A549 (cell line): ENCODE results near the gene SLC26A4. TPM values are rescaled to one million over a fixed set of nuclear protein-coding genes. Genes with fewer than 3 reads are reported as not detected.

Experiments
- ATAC-seq, 2 experiments: fragments of 200-7000 bp in 1 of 2; fragments of >200 bp in 1 of 2; cut with Nextera tagmentation in 1 of 2; cut with Tn5 transposase in 1 of 2; 3 replicates each; pipeline versions ENCODE4 v1.8.0 to v1.9.1; 2018 to 2020; ENCODE audit warnings: mild to moderate bottlenecking in 1 of 2, moderate library complexity in 1 of 2
- CTCF ChIA-PET: fragments of 300-600 bp; sonication (Branson Sonifier 250); formaldehyde crosslinking; extraction: SDS; loops from one replicate; lab custom pipeline; 2021; ENCODE audit warnings: antibody characterized with exemption, inconsistent platforms; lab: Yijun Ruan, JAX
- POLR2A ChIA-PET: fragments of 350-600 bp; formaldehyde crosslinking; extraction: SDS; loops from one replicate; lab custom pipeline; 2021; ENCODE audit warnings: antibody characterized with exemption, inconsistent platforms; lab: Yijun Ruan, JAX
- DNase-seq, 2 experiments: peaks; one replicate each; pipeline versions ENCODE4 v3.0.0 to v3.0.0-alpha.2; 2011 to 2016; ENCODE audit warnings: low read depth in 1 of 2, low spot score in 1 of 2
- FAIRE-seq: peaks from 2 replicates; lab custom pipeline; 2011; peaks lifted over from hg19 to GRCh38; lab: Jason Lieb, UNC
- H3K27ac ChIP-seq, 2 experiments: fragments of >200 bp; sonication (Bioruptor Twin); formaldehyde crosslinking; 3 replicates each; pipeline ENCODE4 v1.5.1; 2016 to 2017
- H3K4me1 ChIP-seq: fragments of >200 bp; sonication (Bioruptor Twin); formaldehyde crosslinking; 3 replicates; pipeline ENCODE4 v1.6.1; 2016
- H3K4me2 ChIP-seq: fragments of >200 bp; sonication (Bioruptor Twin); formaldehyde crosslinking; 3 replicates; pipeline ENCODE4 v1.6.1; 2016
- H3K4me3 ChIP-seq: fragments of >200 bp; sonication (Bioruptor Twin); formaldehyde crosslinking; 3 replicates; pipeline ENCODE4 v1.5.1; 2016
- H3K9me3 ChIP-seq: fragments of >200 bp; sonication (Bioruptor Twin); formaldehyde crosslinking; 3 replicates; pipeline ENCODE4 v1.6.1; 2016
- BCL3 ChIP-seq: fragments of >200 bp; sonication (Bioruptor Twin); formaldehyde crosslinking; IDR thresholded peaks from 3 replicates; pipeline ENCODE4 v1.6.1; 2016
- BHLHE40 ChIP-seq: IDR thresholded peaks from 2 replicates; pipeline ENCODE4 v1.6.1; 2012; ENCODE audit warnings: low read depth, low read length, inconsistent platforms
- CBX2 ChIP-seq: fragments of 200-600 bp; sonication (generic); IDR thresholded peaks from 2 replicates; pipeline ENCODE4 v1.6.1; 2016; ENCODE audit warnings: low read depth, mild to moderate bottlenecking, borderline replicate concordance
- CEBPB ChIP-seq, 2 experiments: fragments of >200 bp in 1 of 2; sonication (Bioruptor Twin) in 1 of 2; formaldehyde crosslinking in 1 of 2; IDR thresholded peaks; 2 replicates each; pipeline ENCODE4 v1.6.1; 2012 to 2016
- EHF ChIP-seq: fragments of 250-450 bp; sonication (Bioruptor Pico); IDR thresholded peaks from 2 replicates; pipeline ENCODE4 v1.5.0; 2020; ENCODE audit warnings: mild to moderate bottlenecking
- EHMT2 ChIP-seq: fragments of 200-600 bp; sonication (generic); IDR thresholded peaks from 2 replicates; pipeline ENCODE4 v1.6.1; 2016; ENCODE audit warnings: antibody characterized with exemption, low read depth, mild to moderate bottlenecking, moderate library complexity
- EP300 ChIP-seq, 2 experiments: fragments of >200 bp; sonication (Bioruptor Twin); formaldehyde crosslinking; IDR thresholded peaks; 2 replicates in 1 of 2; 3 replicates in 1 of 2; pipeline ENCODE4 v1.6.1; 2016 to 2017
- ESRRA ChIP-seq: fragments of 150-350 bp; IDR thresholded peaks from 2 replicates; pipeline ENCODE4 v1.6.1; 2014; ENCODE audit warnings: mild to moderate bottlenecking, low read length, borderline replicate concordance
- FOSB ChIP-seq: fragments of 250-450 bp; sonication (Bioruptor Pico); IDR thresholded peaks from 2 replicates; pipeline ENCODE4 v1.5.0; 2020; ENCODE audit warnings: mild to moderate bottlenecking, moderate library complexity
- FOSL2 ChIP-seq, 2 experiments: fragments of 450-650 bp in 1 of 2; fragments of >200 bp in 1 of 2; sonication (Bioruptor Twin) in 1 of 2; formaldehyde crosslinking; IDR thresholded peaks; 2 replicates each; pipeline versions ENCODE4 v1.5.0 to v1.6.1; 2016 to 2020; ENCODE audit warnings: mild to moderate bottlenecking in 1 of 2, moderate library complexity in 1 of 2
- FOXS1 ChIP-seq: fragments of 250-450 bp; sonication (Bioruptor Pico); IDR thresholded peaks from 2 replicates; pipeline ENCODE4 v1.5.0; 2020; ENCODE audit warnings: mild to moderate bottlenecking, moderate library complexity
- GATA3 ChIP-seq: IDR thresholded peaks from 2 replicates; pipeline ENCODE4 v1.6.1; 2012; ENCODE audit warnings: borderline replicate concordance
- HDAC2 ChIP-seq: fragments of 200-600 bp; sonication (generic); IDR thresholded peaks from 2 replicates; pipeline ENCODE4 v1.6.1; 2016
- JUN ChIP-seq, 2 experiments: fragments of >200 bp; sonication (Bioruptor Twin); formaldehyde crosslinking; IDR thresholded peaks; 2 replicates in 1 of 2; 3 replicates in 1 of 2; pipeline ENCODE4 v1.6.1; 2016 to 2017
- KDM1A ChIP-seq: fragments of 200-600 bp; sonication (generic); IDR thresholded peaks from 2 replicates; pipeline ENCODE4 v1.6.1; 2016; ENCODE audit warnings: low read depth, mild to moderate bottlenecking
- KDM5A ChIP-seq: fragments of 200-600 bp; sonication (generic); IDR thresholded peaks from 2 replicates; pipeline ENCODE4 v1.6.1; 2016; ENCODE audit warnings: antibody characterized with exemption, mild to moderate bottlenecking
- MAFK ChIP-seq: fragments of 450-650 bp; IDR thresholded peaks from 2 replicates; pipeline ENCODE4 v1.6.1; 2014; ENCODE audit not compliant: partially characterized antibody
- MAX ChIP-seq: IDR thresholded peaks from 2 replicates; pipeline ENCODE4 v1.6.1; 2012
- MYC ChIP-seq: IDR thresholded peaks from 2 replicates; pipeline ENCODE4 v1.6.1; 2012; ENCODE audit warnings: mild to moderate bottlenecking, inconsistent platforms, low read length, improper control_type of control experiment, borderline replicate concordance
- PHF8 ChIP-seq: fragments of 200-600 bp; sonication (generic); IDR thresholded peaks from 2 replicates; pipeline ENCODE4 v1.6.1; 2016; ENCODE audit warnings: low read depth, mild to moderate bottlenecking, antibody characterized with exemption, moderate library complexity, borderline replicate concordance
- POLR2A ChIP-seq: IDR thresholded peaks from 2 replicates; pipeline ENCODE4 v1.6.1; 2012; ENCODE audit warnings: mild to moderate bottlenecking, low read length
- RAD21 ChIP-seq, 2 experiments: fragments of >200 bp in 1 of 2; sonication (Bioruptor Twin) in 1 of 2; formaldehyde crosslinking in 1 of 2; IDR thresholded peaks in 1 of 2; conservative IDR thresholded peaks in 1 of 2; 2 replicates in 1 of 2; 3 replicates in 1 of 2; pipeline ENCODE4 v1.6.1; 2012 to 2018; ENCODE audit warnings: inconsistent platforms in 1 of 2
- RCOR1 ChIP-seq: fragments of 150-350 bp; IDR thresholded peaks from 2 replicates; pipeline ENCODE4 v1.6.1; 2014; ENCODE audit warnings: antibody characterized with exemption, low read length, low read depth
- RNF2 ChIP-seq: fragments of 200-600 bp; sonication (generic); IDR thresholded peaks from 2 replicates; pipeline ENCODE4 v1.6.1; 2016; ENCODE audit warnings: low read depth, mild to moderate bottlenecking, antibody characterized with exemption, moderate library complexity, borderline replicate concordance
- TFCP2L1 ChIP-seq: fragments of 250-450 bp; sonication (Bioruptor Pico); IDR thresholded peaks from 2 replicates; pipeline ENCODE4 v1.5.0; 2021; ENCODE audit warnings: mild to moderate bottlenecking
- TP53 ChIP-seq: fragments of 250-450 bp; sonication (Bioruptor Pico); IDR thresholded peaks from 2 replicates; pipeline ENCODE4 v1.5.0; 2021; ENCODE audit warnings: mild to moderate bottlenecking, moderate library complexity
- ZSCAN20 ChIP-seq: fragments of 250-450 bp; sonication (Bioruptor Pico); IDR thresholded peaks from 2 replicates; pipeline ENCODE4 v1.8.0; 2022; ENCODE audit warnings: mild to moderate bottlenecking, moderate library complexity
- WGBS: methylation state at CpG from one replicate; pipeline ENCODE4 v1.1.6; 2017; ENCODE audit errors: missing lambda C conversion rate; 5-methylcytosine and 5-hydroxymethylcytosine counted together
- polyA plus RNA-seq, 4 experiments: library from polyadenylated mRNA; depleted of rRNA in 3 of 4; stranded (reverse); fragments of >200 nt; fragmentation: RNase III in 1 of 4; extraction: RNeasy Plus Mini Kit Qiagen cat#74134 plus additional on column Dnase treatment in 1 of 4; gene quantifications; 2 replicates in 3 of 4; 3 replicates in 1 of 4; pipeline ENCODE4 v1.2.3, GENCODE V29; 2011 to 2017
- TF ChIP-seq, protein P1 (sequence below): fragments of 250-450 bp; sonication (Bioruptor Pico); IDR thresholded peaks from 2 replicates; pipeline ENCODE4 v1.5.0; 2021; ENCODE audit warnings: mild to moderate bottlenecking, moderate library complexity, borderline replicate concordance
- TF ChIP-seq, protein P2 (sequence below): fragments of 450-650 bp; IDR thresholded peaks from 2 replicates; pipeline ENCODE4 v1.6.1; 2014; ENCODE audit warnings: antibody characterized with exemption
- TF ChIP-seq, protein P3 (sequence below): IDR thresholded peaks from 2 replicates; pipeline ENCODE4 v1.6.1; 2012
- TF ChIP-seq, protein P4 (sequence below): fragments of 150-350 bp; IDR thresholded peaks from 2 replicates; pipeline ENCODE4 v1.6.1; 2014; ENCODE audit warnings: low read depth, mild to moderate bottlenecking, low read length

The SLC26A4 gene
- polyA plus RNA-seq, 2 of the 4 experiments (the other 2 are of a cell fraction), result 0.21 to 0.43 TPM

GRCh38 chr7:107692501-107692900 is 31.9 kb downstream of the SLC26A4 start:
- TF ChIP-seq MAFK (no peak), EHMT2 (no peak), MAX (no peak), EP300 (IDR thresholded peaks at IDR 0.05) (no peak), CBX2 (no peak), FOSB (CRISPR knock-in tag) (no peak), RAD21 (conservative IDR thresholded peaks at IDR 0.05 in 1 of 2, IDR thresholded peaks at IDR 0.05 in 1 of 2) (no peak), RCOR1 (no peak), KDM5A (no peak), FOSL2 (IDR thresholded peaks at IDR 0.05) (no peak), FOSL2 (CRISPR knock-in tag; IDR thresholded peaks at IDR 0.05) (no peak), TFCP2L1 (CRISPR knock-in tag) (no peak), EHF (CRISPR knock-in tag) (no peak), ESRRA (no peak), POLR2A (no peak), ZSCAN20 (CRISPR knock-in tag) (no peak), BCL3 (no peak)
- TF ChIP-seq, protein P1, sequence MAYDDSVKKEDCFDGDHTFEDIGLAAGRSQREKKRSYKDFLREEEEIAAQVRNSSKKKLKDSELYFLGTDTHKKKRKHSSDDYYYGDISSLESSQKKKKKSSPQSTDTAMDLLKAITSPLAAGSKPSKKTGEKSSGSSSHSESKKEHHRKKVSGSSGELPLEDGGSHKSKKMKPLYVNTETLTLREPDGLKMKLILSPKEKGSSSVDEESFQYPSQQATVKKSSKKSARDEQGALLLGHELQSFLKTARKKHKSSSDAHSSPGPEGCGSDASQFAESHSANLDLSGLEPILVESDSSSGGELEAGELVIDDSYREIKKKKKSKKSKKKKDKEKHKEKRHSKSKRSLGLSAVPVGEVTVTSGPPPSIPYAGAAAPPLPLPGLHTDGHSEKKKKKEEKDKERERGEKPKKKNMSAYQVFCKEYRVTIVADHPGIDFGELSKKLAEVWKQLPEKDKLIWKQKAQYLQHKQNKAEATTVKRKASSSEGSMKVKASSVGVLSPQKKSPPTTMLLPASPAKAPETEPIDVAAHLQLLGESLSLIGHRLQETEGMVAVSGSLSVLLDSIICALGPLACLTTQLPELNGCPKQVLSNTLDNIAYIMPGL (CRISPR knock-in tag), result no peak
- TF ChIP-seq, protein P2, sequence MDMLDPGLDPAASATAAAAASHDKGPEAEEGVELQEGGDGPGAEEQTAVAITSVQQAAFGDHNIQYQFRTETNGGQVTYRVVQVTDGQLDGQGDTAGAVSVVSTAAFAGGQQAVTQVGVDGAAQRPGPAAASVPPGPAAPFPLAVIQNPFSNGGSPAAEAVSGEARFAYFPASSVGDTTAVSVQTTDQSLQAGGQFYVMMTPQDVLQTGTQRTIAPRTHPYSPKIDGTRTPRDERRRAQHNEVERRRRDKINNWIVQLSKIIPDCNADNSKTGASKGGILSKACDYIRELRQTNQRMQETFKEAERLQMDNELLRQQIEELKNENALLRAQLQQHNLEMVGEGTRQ, result no peak
- TF ChIP-seq, protein P3, sequence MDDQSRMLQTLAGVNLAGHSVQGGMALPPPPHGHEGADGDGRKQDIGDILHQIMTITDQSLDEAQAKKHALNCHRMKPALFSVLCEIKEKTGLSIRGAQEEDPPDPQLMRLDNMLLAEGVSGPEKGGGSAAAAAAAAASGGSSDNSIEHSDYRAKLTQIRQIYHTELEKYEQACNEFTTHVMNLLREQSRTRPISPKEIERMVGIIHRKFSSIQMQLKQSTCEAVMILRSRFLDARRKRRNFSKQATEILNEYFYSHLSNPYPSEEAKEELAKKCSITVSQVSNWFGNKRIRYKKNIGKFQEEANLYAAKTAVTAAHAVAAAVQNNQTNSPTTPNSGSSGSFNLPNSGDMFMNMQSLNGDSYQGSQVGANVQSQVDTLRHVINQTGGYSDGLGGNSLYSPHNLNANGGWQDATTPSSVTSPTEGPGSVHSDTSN, result no peak
- no peak overlapping the region for H3K4me3 ChIP-seq
- FAIRE-seq (no peak), ATAC-seq (no peak), DNase-seq (no peak)
- H3K27ac ChIP-seq, result no peak overlapping the region
- ChIA-PET CTCF (interaction anchor here (1.0 to 1.8 kb wide), 2 partner anchors 11 to 229 kb away, joined by 3 to 6 read pairs; no protein-coding TSS in a partner anchor), POLR2A (no interaction called here)
- no peak overlapping the region for H3K4me2 ChIP-seq
- 3% methylated on average over 1 of the region's 1 CpG for WGBS
- no peaks in the 10 kb centered on the region for H3K9me3 ChIP-seq
- H3K4me1 ChIP-seq, result no peaks in the 10 kb centered on the region

DNA sequence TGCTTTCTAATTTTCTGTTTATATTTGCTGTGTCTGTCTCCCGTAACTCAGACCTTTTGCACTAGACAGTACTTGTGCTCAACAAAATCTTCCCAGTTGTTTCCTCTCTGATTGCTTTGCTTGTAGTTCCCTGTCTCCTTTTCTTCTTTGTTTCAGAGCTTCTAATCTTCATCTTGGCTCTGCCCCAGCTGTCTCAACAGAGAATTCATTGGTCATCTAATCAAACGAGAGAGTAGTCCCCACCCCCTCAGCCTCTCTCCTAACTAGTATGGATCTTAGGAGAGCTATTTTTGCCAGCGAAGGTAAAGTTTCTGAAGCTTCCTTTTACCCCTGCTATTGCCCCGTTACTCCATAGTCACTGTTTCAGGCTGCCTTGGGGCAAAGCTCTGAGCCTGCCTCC is 32.8 kb downstream of the SLC26A4 start:
- TF ChIP-seq MYC, result no peak
- no peak for TF ChIP-seq CBX2
- no peak for TF ChIP-seq JUN (IDR thresholded peaks at IDR 0.05)
- no peak for TF ChIP-seq RAD21 (conservative IDR thresholded peaks at IDR 0.05 in 1 of 2, IDR thresholded peaks at IDR 0.05 in 1 of 2)
- TF ChIP-seq EHF (CRISPR knock-in tag), result no peak
- TF ChIP-seq RCOR1, result no peak
- TF ChIP-seq HDAC2, result no peak
- TF ChIP-seq CEBPB (IDR thresholded peaks at IDR 0.05), result no peak
- TF ChIP-seq TP53, result no peak
- TF ChIP-seq KDM1A, result no peak
- TF ChIP-seq, protein P4, sequence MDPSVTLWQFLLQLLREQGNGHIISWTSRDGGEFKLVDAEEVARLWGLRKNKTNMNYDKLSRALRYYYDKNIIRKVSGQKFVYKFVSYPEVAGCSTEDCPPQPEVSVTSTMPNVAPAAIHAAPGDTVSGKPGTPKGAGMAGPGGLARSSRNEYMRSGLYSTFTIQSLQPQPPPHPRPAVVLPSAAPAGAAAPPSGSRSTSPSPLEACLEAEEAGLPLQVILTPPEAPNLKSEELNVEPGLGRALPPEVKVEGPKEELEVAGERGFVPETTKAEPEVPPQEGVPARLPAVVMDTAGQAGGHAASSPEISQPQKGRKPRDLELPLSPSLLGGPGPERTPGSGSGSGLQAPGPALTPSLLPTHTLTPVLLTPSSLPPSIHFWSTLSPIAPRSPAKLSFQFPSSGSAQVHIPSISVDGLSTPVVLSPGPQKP, result no peak
- TF ChIP-seq GATA3, result no peak
- no peak for TF ChIP-seq BHLHE40
- no peak for TF ChIP-seq ESRRA
- TF ChIP-seq RNF2, result no peak
- TF ChIP-seq FOXS1, result no peak
- TF ChIP-seq, protein P2, result no peak
- no peak for TF ChIP-seq EP300 (IDR thresholded peaks at IDR 0.05)
- no peak for TF ChIP-seq PHF8
- TF ChIP-seq ZSCAN20 (CRISPR knock-in tag), result no peak
- POLR2A ChIA-PET, result no interaction called here
- Histone ChIP-seq H3K4me1 (no peaks in the 10 kb centered on the region), H3K4me2 (no peak overlapping the region), H3K4me3 (no peak overlapping the region), H3K9me3 (no peaks in the 10 kb centered on the region), H3K27ac (no peak overlapping the region)
- 43% methylated on average over 4 of the region's 4 CpGs for WGBS
- no peak for DNase-seq
- no peak for ATAC-seq
- no peak for FAIRE-seq
- CTCF ChIA-PET, result interaction anchor here (2.2 kb wide), 1 partner anchor 230 kb away, joined by 6 read pairs; no protein-coding TSS in a partner anchor
